H1 (cell line): Measurements from ENCODE around the gene MEIOB. TPM values are rescaled to one million over a fixed set of nuclear protein-coding genes. Genes with fewer than 3 reads are reported as not detected.

ENCODE experiments used
- CTCF ChIA-PET: fragments of 300-600 bp; sonication (Branson Sonifier 250); formaldehyde crosslinking; loops from one replicate; lab custom pipeline; 2021; ENCODE audit not compliant: partially characterized antibody; lab: Charles Lee
- POLR2A ChIA-PET: fragments of 300-600 bp; sonication (Branson Sonifier 250); formaldehyde crosslinking; loops from one replicate; lab custom pipeline; 2021; ENCODE audit warnings: inconsistent platforms; ENCODE audit not compliant: partially characterized antibody; lab: Charles Lee
- DNase-seq, 2 experiments: peaks; one replicate each; pipeline versions ENCODE4 v3.0.0 to v3.0.0-alpha.2; 2010 to 2022; ENCODE audit warnings: low spot score in 2 of 2, low read depth in 1 of 2, mixed read lengths in 1 of 2
- FAIRE-seq: peaks from 2 replicates; lab custom pipeline; 2011; peaks lifted over from hg19 to GRCh38; lab: Jason Lieb, UNC
- H2AFZ ChIP-seq: 2 replicates; pipeline ENCODE4 v1.8.1; 2012; ENCODE audit warnings: low read length, inconsistent platforms
- H2AK5ac ChIP-seq: 2 replicates; pipeline ENCODE4 v1.6.1; 2013; ENCODE audit warnings: low read depth, low read length
- H2BK120ac ChIP-seq: replicated peaks from 2 replicates; pipeline ENCODE3; 2013; ENCODE audit warnings: low read depth, low read length, inconsistent platforms
- H2BK12ac ChIP-seq: 2 replicates; pipeline ENCODE4 v1.6.1; 2013; ENCODE audit warnings: low read depth, low read length
- H2BK15ac ChIP-seq: 2 replicates; pipeline ENCODE4 v1.6.1; 2013; ENCODE audit warnings: low read length
- H2BK20ac ChIP-seq: 2 replicates; pipeline ENCODE4 v1.6.1; 2013; ENCODE audit warnings: low read length
- H2BK5ac ChIP-seq: 2 replicates; pipeline ENCODE4 v1.6.1; 2013; ENCODE audit warnings: low read depth, low read length
- H3K14ac ChIP-seq: 2 replicates; pipeline ENCODE4 v1.6.1; 2013; ENCODE audit warnings: inconsistent platforms; ENCODE audit not compliant: insufficient read length
- H3K18ac ChIP-seq: 2 replicates; pipeline ENCODE4 v1.6.1; 2013; ENCODE audit warnings: low read length; ENCODE audit errors: extremely low read depth
- H3K23ac ChIP-seq: 2 replicates; pipeline ENCODE4 v1.6.1; 2013; ENCODE audit warnings: inconsistent platforms; ENCODE audit not compliant: insufficient read length
- H3K23me2 ChIP-seq: 2 replicates; pipeline ENCODE4 v1.6.1; 2013; ENCODE audit warnings: low read depth, low read length
- H3K27ac ChIP-seq: 2 replicates; pipeline ENCODE4 v1.6.1; 2011; ENCODE audit warnings: low read depth, low read length, inconsistent platforms
- H3K27me3 ChIP-seq, 4 experiments: replicated peaks in 1 of 4; 1 replicate in 1 of 4; 2 replicates in 3 of 4; pipeline versions ENCODE4 v1.6.1 to v1.8.1; 2011 to 2013; ENCODE audit warnings: low read length in 3 of 4, mild to moderate bottlenecking in 3 of 4, inconsistent platforms in 2 of 4, mixed read lengths in 2 of 4, moderate library complexity in 1 of 4; ENCODE audit not compliant: control insufficient read depth in 3 of 4, insufficient read depth in 3 of 4; ENCODE audit errors: extremely low read depth in 1 of 4
- H3K36me3 ChIP-seq, 4 experiments: 2 replicates each; pipeline versions ENCODE4 v1.6.1 to v1.8.1; 2011 to 2013; ENCODE audit warnings: mild to moderate bottlenecking in 4 of 4, low read length in 3 of 4, moderate library complexity in 2 of 4, control low read depth in 1 of 4, inconsistent platforms in 1 of 4; ENCODE audit not compliant: insufficient read depth in 4 of 4, control insufficient read depth in 2 of 4
- H3K4ac ChIP-seq: replicated peaks from 2 replicates; pipeline ENCODE3; 2013; ENCODE audit warnings: low read length, low read depth, mixed read lengths, inconsistent platforms; ENCODE audit not compliant: insufficient read length
- H3K4me1 ChIP-seq, 4 experiments: replicated peaks in 1 of 4; 1 replicate in 1 of 4; 2 replicates in 3 of 4; pipeline versions ENCODE4 v1.6.1 to v1.8.1; 2011 to 2013; ENCODE audit warnings: low read length in 3 of 4, inconsistent platforms in 2 of 4, mixed read lengths in 1 of 4; ENCODE audit not compliant: insufficient read depth in 4 of 4, control insufficient read depth in 3 of 4
- H3K4me2 ChIP-seq, 2 experiments: 2 replicates each; pipeline versions ENCODE4 v1.6.1 to v1.8.1; 2011 to 2013; ENCODE audit warnings: low read depth in 2 of 2, low read length in 2 of 2, control low read depth in 1 of 2, inconsistent platforms in 1 of 2, mild to moderate bottlenecking in 1 of 2; ENCODE audit not compliant: insufficient read depth in 1 of 2
- H3K4me3 ChIP-seq, 4 experiments: fragments of 200-600, 300-600 bp in 1 of 4; sonication (generic), shearing (Covaris generic), sonication (Bioruptor Twin) in 1 of 4; 2 replicates each; pipeline versions ENCODE4 v1.5.1 to v1.8.1; 2011 to 2016; ENCODE audit warnings: low read length in 4 of 4, low read depth in 3 of 4, control low read depth in 2 of 4, inconsistent platforms in 2 of 4, mild to moderate bottlenecking in 2 of 4, mixed read lengths in 1 of 4, moderate library complexity in 1 of 4; ENCODE audit not compliant: insufficient read depth in 2 of 4; ENCODE audit errors: extremely low read depth in 1 of 4
- H3K56ac ChIP-seq: replicated peaks from 2 replicates; pipeline ENCODE3; 2013; ENCODE audit warnings: low read depth, mild to moderate bottlenecking, mixed read lengths, low read length, inconsistent platforms; ENCODE audit not compliant: insufficient read length
- H3K79me1 ChIP-seq: 2 replicates; pipeline ENCODE4 v1.6.1; 2013; ENCODE audit warnings: low read depth, low read length, control low read depth
- H3K79me2 ChIP-seq, 2 experiments: 2 replicates each; pipeline versions ENCODE4 v1.6.1 to v1.8.1; 2012 to 2013; ENCODE audit warnings: low read length in 2 of 2, mild to moderate bottlenecking in 2 of 2, inconsistent platforms in 1 of 2; ENCODE audit not compliant: insufficient read depth in 2 of 2, control insufficient read depth in 1 of 2
- H3K9ac ChIP-seq, 4 experiments: replicated peaks in 1 of 4; 1 replicate in 1 of 4; 2 replicates in 3 of 4; pipeline versions ENCODE4 v1.6.1 to v1.8.1; 2011 to 2013; ENCODE audit warnings: low read depth in 3 of 4, low read length in 3 of 4, control low read depth in 2 of 4, mild to moderate bottlenecking in 2 of 4, moderate library complexity in 2 of 4, inconsistent platforms in 1 of 4; ENCODE audit errors: extremely low read depth in 1 of 4
- H3K9me3 ChIP-seq, 2 experiments: 2 replicates each; pipeline versions ENCODE4 v1.6.1 to v1.8.1; 2012 to 2013; ENCODE audit warnings: mild to moderate bottlenecking in 2 of 2, moderate library complexity in 2 of 2, control low read depth in 1 of 2, inconsistent platforms in 1 of 2, low read depth in 1 of 2, low read length in 1 of 2, mixed read lengths in 1 of 2; ENCODE audit not compliant: insufficient read depth in 2 of 2
- H4K20me1 ChIP-seq, 2 experiments: replicated peaks in 1 of 2; 2 replicates each; pipeline versions ENCODE3 to v1.8.1; 2011 to 2013; ENCODE audit warnings: inconsistent platforms in 2 of 2, low read length in 2 of 2, mild to moderate bottlenecking in 1 of 2; ENCODE audit not compliant: insufficient read depth in 2 of 2, control insufficient read depth in 1 of 2
- H4K5ac ChIP-seq: 2 replicates; pipeline ENCODE4 v1.6.1; 2013; ENCODE audit warnings: low read length, low read depth, mixed read lengths, inconsistent platforms; ENCODE audit not compliant: insufficient read length
- H4K8ac ChIP-seq: 2 replicates; pipeline ENCODE4 v1.8.0; 2013; ENCODE audit warnings: mild to moderate bottlenecking, moderate library complexity, low read length, inconsistent platforms; ENCODE audit not compliant: insufficient read depth; ENCODE audit errors: extremely low read depth
- H4K91ac ChIP-seq: replicated peaks from 2 replicates; pipeline ENCODE3; 2013; ENCODE audit warnings: low read length, mixed read lengths, inconsistent platforms; ENCODE audit not compliant: insufficient read length
- JUND ChIP-seq: IDR thresholded peaks from 2 replicates; pipeline ENCODE4 v1.6.1; 2011; ENCODE audit warnings: mild to moderate bottlenecking, improper control_type of control experiment, low read length
- PHF8 ChIP-seq: fragments of 200-600 bp; sonication (generic); conservative IDR thresholded peaks from 2 replicates; pipeline ENCODE4 v1.7.1; 2012; ENCODE audit warnings: low read depth, mild to moderate bottlenecking, inconsistent platforms, low read length, moderate library complexity
- POU5F1 ChIP-seq: IDR thresholded peaks from 2 replicates; pipeline ENCODE4 v1.6.1; 2011; ENCODE audit warnings: low read depth, mild to moderate bottlenecking, low read length, moderate library complexity
- RBBP5 ChIP-seq: IDR thresholded peaks from 2 replicates; pipeline ENCODE4 v1.7.1; 2012; ENCODE audit warnings: low read depth, mild to moderate bottlenecking, inconsistent platforms, low read length, moderate library complexity, borderline replicate concordance
- SUZ12 ChIP-seq: fragments of 200-600 bp; sonication (generic); IDR thresholded peaks from 2 replicates; pipeline ENCODE4 v1.6.1; 2012; ENCODE audit warnings: mild to moderate bottlenecking, inconsistent platforms, low read length, moderate library complexity, mixed read lengths
- TAF7 ChIP-seq: optimal IDR thresholded peaks from 2 replicates; pipeline ENCODE3; 2011; ENCODE audit warnings: low read depth, mild to moderate bottlenecking, inconsistent platforms, low read length, moderate library complexity, borderline replicate concordance
- TEAD4 ChIP-seq: IDR thresholded peaks from 2 replicates; pipeline ENCODE4 v1.6.1; 2012; ENCODE audit warnings: low read depth, low read length, inconsistent platforms, mixed read lengths
- WGBS, 2 experiments: shearing (Covaris generic) in 1 of 2; methylation state at CpG; one replicate each; pipeline versions ENCODE4 v1.1.6 to v1.1.7; 2013 to 2015; ENCODE audit warnings: low lambda C conversion rate in 2 of 2, mixed read lengths in 2 of 2, inconsistent platforms in 1 of 2, low coverage in 1 of 2, missing lambda C conversion rate in 1 of 2; ENCODE audit not compliant: insufficient replicate concordance in 2 of 2, insufficient coverage in 1 of 2, insufficient read length in 1 of 2; ENCODE audit errors: extremely low coverage in 1 of 2, missing lambda C conversion rate in 1 of 2; 5-methylcytosine and 5-hydroxymethylcytosine counted together
- polyA plus RNA-seq, 7 experiments: library from polyadenylated mRNA; depleted of rRNA in 3 of 7; stranded (reverse) in 5 of 7; unstranded in 2 of 7; fragments of >200 nt in 5 of 7; fragments of 200-250 nt in 2 of 7; gene quantifications; 1 replicate in 5 of 7; 2 replicates in 1 of 7; 4 replicates in 1 of 7; pipeline versions ENCODE4 v1.2.1 to v1.2.3, GENCODE V29; 2011 to 2013; ENCODE audit warnings: missing spikeins in 2 of 7, mixed read lengths in 2 of 7
- total RNA-seq: library from RNA; stranded (reverse); fragmentation: NEBNext Ultra II Directional; extraction: Animal tissue kit (Norgen Biotek cat#: 25700); gene quantifications from 2 replicates; pipeline ENCODE4 v1.2.1, GENCODE V29; 2021

MEIOB gene
- total and polyA plus RNA-seq, 2 of the 8 experiments (the other 6 are each of a cell fraction or from before 2014, with no cell fraction given), result 0.63 to 1.1 TPM

- Histone ChIP-seq H2BK120ac (no peak overlapping the region), H2BK15ac (no peak overlapping the region), H3K36me3 (peaks cover 0 to 44% (median 2%) of the 10 kb centered on the region in 4 experiments; a peak in 4 of 8 replicates), H3K18ac (no peak overlapping the region), H3K4me2 (no peak overlapping the region), H3K4ac (no peak overlapping the region), H3K27me3 (no peaks in the 10 kb centered on the region), H3K79me1 (peaks cover 13% of the 10 kb centered on the region; the same call in 1 of the 2 replicates), H4K5ac (no peak overlapping the region), H3K79me2 (peaks cover 0 to 35% of the 10 kb centered on the region in 2 experiments; a peak in 3 of 4 replicates), H3K4me1 (no peaks in the 10 kb centered on the region; a peak in 1 of 7 replicates), H3K27ac (no peak overlapping the region), H3K9me3 (no peaks in the 10 kb centered on the region), H2AK5ac (no peak overlapping the region), H2BK5ac (no peak overlapping the region), H3K23me2 (peaks cover 3% of the 10 kb centered on the region; the same call in 1 of the 2 replicates), H4K8ac (no peak overlapping the region), H4K91ac (no peak overlapping the region), H3K9ac (no peak overlapping the region), H2AFZ (no peak overlapping the region), H3K56ac (no peak overlapping the region), H3K4me3 (no peak overlapping the region), H2BK12ac (no peak overlapping the region), H2BK20ac (no peak overlapping the region), H4K20me1 (peaks cover 20 to 21% of the 10 kb centered on the region in 2 experiments), H3K23ac (no peak overlapping the region), H3K14ac (no peak overlapping the region)
- CTCF ChIA-PET, result interaction anchor here (1.4 kb wide), 1 partner anchor 13 kb away, joined by 4 read pairs; no protein-coding TSS in a partner anchor
- 90% methylated on average over 6 of the region's 6 CpGs; no CpG with 5 or more reads in 1 of the 2 experiments for WGBS, 2 experiments
- POLR2A ChIA-PET, result interaction anchor here (1.6 to 4.0 kb wide), 3 partner anchors 12 to 18 kb away, joined by 3 to 13 read pairs (median 5); partner anchors contain the start of gene NME3
- no peak for FAIRE-seq
- DNase-seq, result no peak
- TF ChIP-seq RBBP5 (no peak), TEAD4 (no peak), SUZ12 (no peak), TAF7 (no peak), POU5F1 (no peak), PHF8 (no peak), JUND (no peak)
Observed at GRCh38 chr16:1787056-1787321, 85.0 kb downstream of the MEIOB start.
